Measurements from ENCODE around the gene KCNQ2. TPM values are rescaled to one million over a fixed set of nuclear protein-coding genes. Genes with fewer than 3 reads are reported as not detected.

Gene KCNQ2
- total RNA-seq, 1 donor from 2014 or later = 11.5 TPM

DNA sequence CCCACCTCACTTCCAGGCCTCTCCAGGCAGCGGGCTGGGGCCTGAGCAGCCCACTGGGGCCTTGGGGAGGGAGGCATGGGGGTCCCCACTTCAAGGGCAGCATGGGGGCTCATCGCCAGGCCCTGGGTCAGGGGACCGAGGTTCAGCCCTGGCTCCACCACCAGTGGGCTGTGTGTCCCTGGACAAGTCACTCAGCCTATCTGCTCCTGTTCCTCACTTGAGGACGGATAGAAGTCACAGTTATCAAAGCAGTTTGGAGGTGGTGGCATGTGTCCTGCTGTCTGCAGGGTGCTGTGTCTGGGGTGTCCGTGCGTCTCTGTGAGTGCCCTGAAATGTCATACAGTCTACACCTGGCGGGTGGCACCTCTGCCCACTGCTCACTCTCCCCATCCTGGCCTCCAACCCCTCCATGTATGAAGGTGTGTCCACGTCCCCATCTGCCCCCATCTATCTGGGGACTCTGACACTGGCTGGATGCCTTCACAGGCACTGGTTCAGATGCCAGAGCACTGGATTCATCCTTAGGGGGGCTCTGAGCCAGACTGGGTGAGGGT is 22.8 kb upstream of the KCNQ2 start:
- Mint-ChIP-seq H3K9me3 (ENCODE audit: unreplicated experiment) (peaks cover 5% of the 10 kb centered on the region), H3K27ac (ENCODE audit: unreplicated experiment) (no peak overlapping the region), H3K36me3 (ENCODE audit: low read depth, unreplicated experiment) (peaks cover 2% of the 10 kb centered on the region), H3K4me3 (ENCODE audit: unreplicated experiment) (no peak overlapping the region), H3K4me1 (ENCODE audit: low read depth, unreplicated experiment) (no peaks in the 10 kb centered on the region), H3K27me3 (ENCODE audit: low read depth, unreplicated experiment) (peaks cover 6% of the 10 kb centered on the region)
- Histone ChIP-seq H3K4me2 (ENCODE audit: low read length) (no peak overlapping the region), H3K27me3 (ENCODE audit: insufficient read depth, low read length) (peaks cover 2% of the 10 kb centered on the region), H3K4me3 (ENCODE audit: insufficient read depth, low read depth, low read length) (no peak overlapping the region), H3K9me3 (ENCODE audit: insufficient read depth, low read depth, low read length) (no peaks in the 10 kb centered on the region), H3K9ac (ENCODE audit: low read length) (no peak overlapping the region), H3K4me1 (ENCODE audit: insufficient read depth, low read length) (no peaks in the 10 kb centered on the region), H4K20me1 (ENCODE audit: insufficient read depth, low read length) (no peaks in the 10 kb centered on the region), H3K27ac (ENCODE audit: low read depth, low read length) (no peak overlapping the region), H3K79me2 (ENCODE audit: insufficient read depth, low read length) (no peaks in the 10 kb centered on the region), H3K36me3 (ENCODE audit: insufficient read depth, low read length) (no peaks in the 10 kb centered on the region), H2AFZ (ENCODE audit: low read depth, low read length) (no peak overlapping the region)
- FAIRE-seq (no peak), DNase-seq (ENCODE audit: low read depth) (no peak)
- no peak for TF ChIP-seq EZH2 (IDR thresholded peaks at IDR 0.05; ENCODE audit: insufficient read depth, low read length)
- TF ChIP-seq, protein P1, sequence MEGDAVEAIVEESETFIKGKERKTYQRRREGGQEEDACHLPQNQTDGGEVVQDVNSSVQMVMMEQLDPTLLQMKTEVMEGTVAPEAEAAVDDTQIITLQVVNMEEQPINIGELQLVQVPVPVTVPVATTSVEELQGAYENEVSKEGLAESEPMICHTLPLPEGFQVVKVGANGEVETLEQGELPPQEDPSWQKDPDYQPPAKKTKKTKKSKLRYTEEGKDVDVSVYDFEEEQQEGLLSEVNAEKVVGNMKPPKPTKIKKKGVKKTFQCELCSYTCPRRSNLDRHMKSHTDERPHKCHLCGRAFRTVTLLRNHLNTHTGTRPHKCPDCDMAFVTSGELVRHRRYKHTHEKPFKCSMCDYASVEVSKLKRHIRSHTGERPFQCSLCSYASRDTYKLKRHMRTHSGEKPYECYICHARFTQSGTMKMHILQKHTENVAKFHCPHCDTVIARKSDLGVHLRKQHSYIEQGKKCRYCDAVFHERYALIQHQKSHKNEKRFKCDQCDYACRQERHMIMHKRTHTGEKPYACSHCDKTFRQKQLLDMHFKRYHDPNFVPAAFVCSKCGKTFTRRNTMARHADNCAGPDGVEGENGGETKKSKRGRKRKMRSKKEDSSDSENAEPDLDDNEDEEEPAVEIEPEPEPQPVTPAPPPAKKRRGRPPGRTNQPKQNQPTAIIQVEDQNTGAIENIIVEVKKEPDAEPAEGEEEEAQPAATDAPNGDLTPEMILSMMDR (IDR thresholded peaks at IDR 0.05; ENCODE audit: insufficient read depth, low read depth, low read length) = no peak

DNA sequence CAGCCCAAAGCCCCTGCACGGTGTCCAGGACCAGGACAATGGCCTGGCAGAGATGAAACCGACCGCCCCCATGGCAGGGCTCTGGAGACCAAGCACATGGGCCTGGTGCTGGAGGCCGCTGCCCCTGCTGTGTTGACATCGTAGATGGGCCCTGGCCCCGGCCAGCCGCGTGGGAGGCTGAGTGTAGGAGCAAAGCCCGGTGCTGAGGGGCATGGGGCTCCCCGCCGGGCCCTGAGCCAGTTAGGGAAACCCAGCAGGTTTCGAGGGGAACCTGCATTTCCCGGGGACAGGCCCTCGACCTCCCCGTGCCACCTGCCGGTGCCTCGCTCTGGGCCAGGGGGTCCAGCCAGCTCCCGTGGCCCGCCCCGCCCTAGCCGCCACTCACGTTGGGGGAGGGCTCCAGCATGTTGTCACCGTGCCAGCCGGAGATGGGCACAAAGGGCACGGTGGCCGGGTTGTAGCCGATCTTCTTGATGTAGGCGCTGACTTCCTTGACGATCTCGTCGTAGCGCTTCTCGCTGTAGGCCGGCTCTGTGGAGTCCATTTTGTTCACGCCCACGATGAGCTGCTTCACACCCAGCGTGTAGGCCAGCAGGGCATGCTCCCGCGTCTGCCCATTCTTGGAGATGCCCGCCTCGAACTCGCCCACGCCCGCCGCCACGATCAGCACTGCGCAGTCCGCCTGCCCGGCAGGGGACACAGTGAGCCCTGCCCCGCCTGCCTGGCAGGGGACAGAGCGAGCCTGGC is 22.1 kb upstream of the KCNQ2 start:
- no peaks in the 10 kb centered on the region for H3K79me2 ChIP-seq (ENCODE audit: insufficient read depth, low read length)
- no peaks in the 10 kb centered on the region for H3K4me1 ChIP-seq (ENCODE audit: insufficient read depth, low read length)
- Mint-ChIP-seq H3K27me3 (ENCODE audit: low read depth, unreplicated experiment) (peaks cover 8% of the 10 kb centered on the region), H3K27ac (ENCODE audit: unreplicated experiment) (no peak overlapping the region), H3K9me3 (ENCODE audit: unreplicated experiment) (peaks cover 5% of the 10 kb centered on the region), H3K4me3 (ENCODE audit: unreplicated experiment) (no peak overlapping the region), H3K4me1 (ENCODE audit: low read depth, unreplicated experiment) (no peaks in the 10 kb centered on the region), H3K36me3 (ENCODE audit: low read depth, unreplicated experiment) (peaks cover 2% of the 10 kb centered on the region)
- peaks cover 2% of the 10 kb centered on the region for H3K27me3 ChIP-seq (ENCODE audit: insufficient read depth, low read length)
- TF ChIP-seq, protein P1 (IDR thresholded peaks at IDR 0.05; ENCODE audit: insufficient read depth, low read depth, low read length) = no peak
- no peak for TF ChIP-seq EZH2 (IDR thresholded peaks at IDR 0.05; ENCODE audit: insufficient read depth, low read length)
- H3K27ac ChIP-seq (ENCODE audit: low read depth, low read length) = no peak overlapping the region
- FAIRE-seq (no peak), DNase-seq (ENCODE audit: low read depth) (no peak)
- no peaks in the 10 kb centered on the region for H3K36me3 ChIP-seq (ENCODE audit: insufficient read depth, low read length)
- H3K4me3 ChIP-seq (ENCODE audit: insufficient read depth, low read depth, low read length) = no peak overlapping the region
- H4K20me1 ChIP-seq (ENCODE audit: insufficient read depth, low read length) = no peaks in the 10 kb centered on the region
- no peak overlapping the region for H3K9ac ChIP-seq (ENCODE audit: low read length)
- H2AFZ ChIP-seq (ENCODE audit: low read depth, low read length) = no peak overlapping the region
- no peaks in the 10 kb centered on the region for H3K9me3 ChIP-seq (ENCODE audit: insufficient read depth, low read depth, low read length)
- H3K4me2 ChIP-seq (ENCODE audit: low read length) = no peak overlapping the region

DNA sequence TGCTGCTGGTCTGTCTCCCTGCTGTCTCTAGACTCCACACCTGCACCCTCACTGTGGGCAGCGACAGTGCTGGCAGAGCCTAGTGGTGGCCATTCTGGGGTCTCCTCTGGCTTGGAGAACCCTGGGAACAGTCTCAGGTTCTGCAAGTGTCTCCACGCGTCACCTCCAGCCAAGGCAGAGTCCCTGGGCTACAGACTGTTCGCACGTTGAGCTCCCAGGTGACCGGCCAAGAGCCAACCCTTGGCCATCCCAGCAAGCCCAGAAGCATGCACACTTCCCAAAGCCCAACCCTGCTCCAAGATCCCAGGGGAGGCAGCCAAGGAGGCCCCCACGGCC is 21.6 kb upstream of the KCNQ2 start:
- H3K27ac Mint-ChIP-seq (ENCODE audit: unreplicated experiment) = no peak overlapping the region
- peaks cover 13% of the 10 kb centered on the region for H3K27me3 Mint-ChIP-seq (ENCODE audit: low read depth, unreplicated experiment)
- no peak overlapping the region for H3K27ac ChIP-seq (ENCODE audit: low read depth, low read length)
- H2AFZ ChIP-seq (ENCODE audit: low read depth, low read length) = no peak overlapping the region
- FAIRE-seq (no peak), DNase-seq (ENCODE audit: low read depth) (no peak)
- no peaks in the 10 kb centered on the region for H3K79me2 ChIP-seq (ENCODE audit: insufficient read depth, low read length)
- no peak overlapping the region for H3K4me3 ChIP-seq (ENCODE audit: insufficient read depth, low read depth, low read length)
- TF ChIP-seq, protein P1 (IDR thresholded peaks at IDR 0.05; ENCODE audit: insufficient read depth, low read depth, low read length) = no peak
- TF ChIP-seq EZH2 (IDR thresholded peaks at IDR 0.05; ENCODE audit: insufficient read depth, low read length) = no peak
- no peaks in the 10 kb centered on the region for H3K4me1 ChIP-seq (ENCODE audit: insufficient read depth, low read length)
- no peak overlapping the region for H3K4me3 Mint-ChIP-seq (ENCODE audit: unreplicated experiment)
- no peaks in the 10 kb centered on the region for H3K4me1 Mint-ChIP-seq (ENCODE audit: low read depth, unreplicated experiment)
- peaks cover 2% of the 10 kb centered on the region for H3K27me3 ChIP-seq (ENCODE audit: insufficient read depth, low read length)
- H3K9ac ChIP-seq (ENCODE audit: low read length) = no peak overlapping the region
- H3K9me3 ChIP-seq (ENCODE audit: insufficient read depth, low read depth, low read length) = no peaks in the 10 kb centered on the region
- peaks cover 2% of the 10 kb centered on the region for H3K36me3 Mint-ChIP-seq (ENCODE audit: low read depth, unreplicated experiment)
- H4K20me1 ChIP-seq (ENCODE audit: insufficient read depth, low read length) = no peaks in the 10 kb centered on the region
- H3K9me3 Mint-ChIP-seq (ENCODE audit: unreplicated experiment) = peaks cover 5% of the 10 kb centered on the region
- no peaks in the 10 kb centered on the region for H3K36me3 ChIP-seq (ENCODE audit: insufficient read depth, low read length)
- H3K4me2 ChIP-seq (ENCODE audit: low read length) = no peak overlapping the region
